Measurements from ENCODE around the gene CXCL12.
A peak's percentile ranks its signal among the peaks of the same experiment; 100 is the strongest.

Gene CXCL12

GRCh38 chr10:44373341-44373995 is 11.4 kb downstream of the CXCL12 start:
- Histone ChIP-seq H3K36me3 (replicated peaks) (no peaks in the 10 kb centered on the region), H3K4me1 (peaks cover 5% of the 10 kb centered on the region; the same call in 1 of the 2 replicates), H3K9me3 (no peaks in the 10 kb centered on the region), H3K27me3 (ENCODE audit: low read depth) (no peaks in the 10 kb centered on the region), H3K4me3 (no peak overlapping the region)
- no peak for DNase-seq (ENCODE audit: low spot score in 2 of 2)
- in situ Hi-C loops (cut with MboI; ENCODE audit: low sequenced_read_pairs) = no loop called here

- no peak for DNase-seq (ENCODE audit: low spot score in 2 of 2)
- H3K9me3 ChIP-seq = no peaks in the 10 kb centered on the region
- in situ Hi-C loops (cut with MboI; ENCODE audit: low sequenced_read_pairs) = no loop called here
- H3K4me3 ChIP-seq = no peak overlapping the region
- no peaks in the 10 kb centered on the region for H3K27me3 ChIP-seq (ENCODE audit: low read depth)
- H3K36me3 ChIP-seq (replicated peaks) = no peaks in the 10 kb centered on the region
- H3K4me1 ChIP-seq = peaks cover 5% of the 10 kb centered on the region; the same call in 1 of the 2 replicates
Measured at GRCh38 chr10:44372181-44372580, 12.7 kb downstream of the CXCL12 start.

- peak in 1 of 2 experiments; percentile 39 for DNase-seq (ENCODE audit: low spot score in 2 of 2)
- in situ Hi-C loops (cut with MboI; ENCODE audit: low sequenced_read_pairs) = no loop called here
- H3K4me3 ChIP-seq = no peak overlapping the region
Measured at GRCh38 chr10:44370731-44371248, 14.1 kb downstream of the CXCL12 start.

GRCh38 chr10:44369854-44370253 is 15.0 kb downstream of the CXCL12 start:
- no peak for DNase-seq (ENCODE audit: low spot score in 2 of 2)
- in situ Hi-C loops (cut with MboI; ENCODE audit: low sequenced_read_pairs) = no loop called here

More at GRCh38 chr10:44370731-44371248, 14.1 kb downstream of the CXCL12 start:
- H3K4me1 ChIP-seq = peaks cover 5% of the 10 kb centered on the region; the same call in 1 of the 2 replicates
- no peaks in the 10 kb centered on the region for H3K9me3 ChIP-seq
- no peaks in the 10 kb centered on the region for H3K36me3 ChIP-seq (replicated peaks)
- H3K27me3 ChIP-seq (ENCODE audit: low read depth) = no peaks in the 10 kb centered on the region

DNA sequence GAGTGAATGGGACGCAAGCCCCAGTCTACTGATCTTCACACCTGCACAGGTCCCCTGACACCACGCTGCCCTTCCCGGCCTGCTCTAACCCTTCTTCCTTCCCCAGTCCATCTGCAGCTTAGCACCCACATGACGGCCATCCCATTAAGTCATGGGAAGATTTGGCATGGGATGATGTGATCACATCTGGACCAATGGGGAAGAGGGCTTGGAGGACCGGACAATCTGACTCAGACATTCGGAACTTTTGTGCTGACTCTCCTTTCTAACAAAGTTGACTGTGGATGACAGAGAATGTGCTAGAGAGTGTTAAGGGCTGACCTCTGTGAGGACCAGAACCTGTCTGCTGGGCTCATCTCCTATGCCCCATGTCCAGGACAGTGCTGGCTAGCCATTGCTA is 15.6 kb downstream of the CXCL12 start:
- in situ Hi-C loops (cut with MboI; ENCODE audit: low sequenced_read_pairs) = no loop called here
- no peaks in the 10 kb centered on the region for H3K36me3 ChIP-seq (replicated peaks)
- no peak overlapping the region for H3K4me3 ChIP-seq
- H3K9me3 ChIP-seq = no peaks in the 10 kb centered on the region
- DNase-seq (ENCODE audit: low spot score in 2 of 2) = no peak
- H3K27me3 ChIP-seq (ENCODE audit: low read depth) = no peaks in the 10 kb centered on the region
- H3K4me1 ChIP-seq = peaks cover 5% of the 10 kb centered on the region; the same call in 1 of the 2 replicates

More at GRCh38 chr10:44369854-44370253, 15.0 kb downstream of the CXCL12 start:
- H3K9me3 ChIP-seq = no peaks in the 10 kb centered on the region
- no peaks in the 10 kb centered on the region for H3K27me3 ChIP-seq (ENCODE audit: low read depth)
- H3K4me3 ChIP-seq = no peak overlapping the region
- peaks cover 5% of the 10 kb centered on the region; the same call in 1 of the 2 replicates for H3K4me1 ChIP-seq
- H3K36me3 ChIP-seq (replicated peaks) = no peaks in the 10 kb centered on the region

DNA sequence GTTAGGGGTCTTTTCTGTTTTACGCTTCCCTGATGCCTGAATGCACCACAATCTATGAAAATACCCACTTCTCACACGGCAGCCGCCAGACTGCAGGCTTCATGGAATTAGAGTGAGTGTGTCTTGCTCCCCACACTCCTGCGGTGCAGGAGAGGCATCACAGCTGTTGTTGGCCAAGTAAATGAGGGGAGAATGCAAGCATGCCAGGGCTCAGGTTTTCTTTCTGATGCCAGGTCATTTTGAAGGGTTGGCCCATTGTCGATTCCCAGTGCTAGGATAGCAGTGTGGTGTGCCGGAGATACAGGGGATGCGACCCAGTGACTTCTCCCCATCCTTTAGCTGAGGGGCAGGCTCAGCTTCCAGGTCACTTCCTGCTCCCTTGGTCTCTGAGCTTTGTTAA is 16.3 kb downstream of the CXCL12 start:
- Histone ChIP-seq H3K4me3 (no peak overlapping the region), H3K36me3 (replicated peaks) (no peaks in the 10 kb centered on the region), H3K27me3 (ENCODE audit: low read depth) (no peaks in the 10 kb centered on the region), H3K9me3 (no peaks in the 10 kb centered on the region), H3K4me1 (peaks cover 5% of the 10 kb centered on the region; the same call in 1 of the 2 replicates)
- in situ Hi-C loops (cut with MboI; ENCODE audit: low sequenced_read_pairs) = no loop called here
- DNase-seq (ENCODE audit: low spot score in 2 of 2) = no peak

GRCh38 chr10:44366941-44367630 is 17.8 kb downstream of the CXCL12 start:
- Histone ChIP-seq H3K36me3 (replicated peaks) (no peaks in the 10 kb centered on the region), H3K9me3 (no peaks in the 10 kb centered on the region), H3K4me3 (no peak overlapping the region), H3K27me3 (ENCODE audit: low read depth) (no peaks in the 10 kb centered on the region), H3K4me1 (peaks cover 5% of the 10 kb centered on the region; the same call in 1 of the 2 replicates)
- in situ Hi-C loops (cut with MboI; ENCODE audit: low sequenced_read_pairs) = no loop called here
- DNase-seq (ENCODE audit: low spot score in 2 of 2) = no peak

DNA sequence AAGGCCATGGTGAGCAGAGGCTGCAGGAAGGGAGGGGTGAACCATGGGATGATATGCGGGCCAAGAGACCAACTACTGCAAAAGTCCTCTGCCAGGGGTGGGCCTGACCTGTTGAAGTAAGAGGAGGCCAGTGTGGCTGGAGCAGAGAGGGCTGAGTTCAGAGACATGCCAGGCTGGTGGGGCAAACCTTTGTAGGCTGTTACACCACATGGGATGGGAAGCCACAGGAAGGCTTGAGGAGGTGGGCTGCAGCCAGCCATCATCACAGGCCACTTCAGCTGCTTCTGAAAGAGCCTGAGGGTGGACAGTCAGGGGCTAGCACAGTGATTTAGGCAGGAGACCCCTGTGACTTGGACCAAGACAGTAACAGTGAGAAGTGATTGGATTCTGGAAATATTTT is 20.3 kb downstream of the CXCL12 start:
- no peak for DNase-seq (ENCODE audit: low spot score in 2 of 2)
- Histone ChIP-seq H3K4me3 (no peak overlapping the region), H3K4me1 (no peaks in the 10 kb centered on the region), H3K27me3 (ENCODE audit: low read depth) (no peaks in the 10 kb centered on the region), H3K9me3 (no peaks in the 10 kb centered on the region), H3K36me3 (replicated peaks) (no peaks in the 10 kb centered on the region)
- in situ Hi-C loops (cut with MboI; ENCODE audit: low sequenced_read_pairs) = no loop called here

GRCh38 chr10:44363716-44364115 is 21.2 kb downstream of the CXCL12 start:
- Histone ChIP-seq H3K4me3 (no peak overlapping the region), H3K9me3 (no peaks in the 10 kb centered on the region), H3K27me3 (ENCODE audit: low read depth) (no peaks in the 10 kb centered on the region), H3K36me3 (replicated peaks) (no peaks in the 10 kb centered on the region), H3K4me1 (no peaks in the 10 kb centered on the region)
- DNase-seq (ENCODE audit: low spot score in 2 of 2) = no peak
- in situ Hi-C loops (cut with MboI; ENCODE audit: low sequenced_read_pairs) = no loop called here

DNA sequence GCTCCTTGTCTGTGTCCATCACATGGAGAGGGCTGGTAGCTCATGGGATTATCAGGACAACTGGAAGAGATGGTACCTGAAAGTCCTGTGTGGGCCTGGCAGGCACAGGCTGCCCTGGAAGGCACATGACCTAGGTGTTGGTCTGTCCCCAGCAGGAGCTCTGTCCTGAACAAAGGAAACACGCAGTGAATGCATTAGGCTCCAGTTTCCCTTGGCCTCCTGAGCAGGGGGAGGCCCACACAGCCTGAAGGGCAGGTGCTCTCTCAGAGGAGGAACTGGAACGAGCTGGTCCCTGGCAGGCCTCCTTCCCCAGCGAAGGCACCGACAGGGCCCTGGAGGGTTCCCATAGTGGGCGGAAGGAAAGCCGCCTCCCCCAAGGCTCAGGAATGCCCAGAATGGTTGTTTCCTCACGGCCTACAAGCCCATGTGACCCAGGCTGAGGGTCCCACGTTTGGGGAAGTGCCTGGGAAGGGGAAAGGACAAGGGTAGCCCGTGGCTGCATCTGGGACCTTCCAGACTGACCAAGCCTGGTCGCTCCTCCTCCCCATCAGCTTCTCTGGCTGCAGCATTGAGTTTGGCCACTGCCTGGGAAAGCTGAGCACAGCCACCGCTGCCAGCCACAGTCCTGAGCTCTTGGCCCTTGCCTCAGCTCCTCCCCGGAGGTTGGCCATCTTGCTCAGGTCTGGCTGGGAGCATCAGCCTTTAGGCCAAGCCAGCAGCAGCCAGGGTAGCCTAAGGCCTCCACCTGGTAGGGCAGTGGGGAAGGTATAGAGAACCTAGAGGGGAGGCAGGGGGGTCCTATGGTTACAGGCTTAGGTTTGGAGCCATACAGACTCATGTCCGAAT is 21.8 kb downstream of the CXCL12 start:
- H3K27me3 ChIP-seq (ENCODE audit: low read depth) = no peaks in the 10 kb centered on the region
- no peaks in the 10 kb centered on the region for H3K36me3 ChIP-seq (replicated peaks)
- no peak for DNase-seq (ENCODE audit: low spot score in 2 of 2)
- in situ Hi-C loops (cut with MboI; ENCODE audit: low sequenced_read_pairs) = no loop called here
- H3K9me3 ChIP-seq = no peaks in the 10 kb centered on the region
- no peak overlapping the region for H3K4me3 ChIP-seq
- H3K4me1 ChIP-seq = no peaks in the 10 kb centered on the region

GRCh38 chr10:44361109-44361508 is 23.8 kb downstream of the CXCL12 start:
- Histone ChIP-seq H3K4me1 (no peaks in the 10 kb centered on the region), H3K27me3 (ENCODE audit: low read depth) (no peaks in the 10 kb centered on the region), H3K36me3 (replicated peaks) (no peaks in the 10 kb centered on the region), H3K4me3 (no peak overlapping the region), H3K9me3 (no peaks in the 10 kb centered on the region)
- DNase-seq (ENCODE audit: low spot score in 2 of 2) = no peak
- in situ Hi-C loops (cut with MboI; ENCODE audit: low sequenced_read_pairs) = no loop called here

DNA sequence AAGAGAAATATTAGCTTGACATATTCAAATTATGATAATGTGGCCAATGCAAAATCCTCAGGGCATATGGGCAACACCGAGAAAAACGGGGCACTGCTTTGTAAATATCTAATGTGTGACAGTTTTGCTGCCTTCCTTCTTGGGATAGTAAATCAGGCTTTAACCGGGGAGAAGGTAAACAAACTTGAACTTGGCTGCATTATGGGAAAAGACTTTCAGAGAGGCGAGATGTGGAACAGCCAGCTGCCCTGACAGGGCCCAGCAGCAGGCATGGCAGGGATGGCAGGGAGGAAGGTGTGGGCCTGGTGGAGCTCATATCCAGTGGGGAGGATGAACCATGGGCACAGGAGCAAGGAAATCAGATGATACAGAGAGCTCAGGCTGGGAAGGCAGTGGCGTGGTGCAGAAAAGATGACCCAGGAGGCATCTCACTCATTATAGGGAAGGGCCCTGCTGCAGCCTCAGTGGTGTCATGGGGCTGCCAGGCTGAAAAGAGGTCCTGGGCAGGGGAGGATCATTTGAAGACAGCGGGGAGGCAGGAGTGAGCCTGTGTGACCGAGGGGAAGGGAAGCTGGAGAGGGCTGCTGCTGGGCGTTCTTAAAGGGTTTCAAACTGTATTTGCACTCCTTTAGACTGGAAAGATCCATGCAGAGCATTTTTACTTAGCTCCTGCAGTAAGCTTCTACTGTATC is 26.7 kb downstream of the CXCL12 start:
- H3K9me3 ChIP-seq = no peaks in the 10 kb centered on the region
- H3K27me3 ChIP-seq (ENCODE audit: low read depth) = no peaks in the 10 kb centered on the region
- no peaks in the 10 kb centered on the region for H3K36me3 ChIP-seq (replicated peaks)
- DNase-seq (ENCODE audit: low spot score in 2 of 2) = no peak
- H3K4me1 ChIP-seq = no peaks in the 10 kb centered on the region
- in situ Hi-C loops (cut with MboI; ENCODE audit: low sequenced_read_pairs) = no loop called here
- H3K4me3 ChIP-seq = no peak overlapping the region

GRCh38 chr10:44357023-44357540 is 27.8 kb downstream of the CXCL12 start:
- DNase-seq (ENCODE audit: low spot score in 2 of 2) = no peak
- in situ Hi-C loops (cut with MboI; ENCODE audit: low sequenced_read_pairs) = no loop called here
- Histone ChIP-seq H3K4me3 (no peak overlapping the region), H3K4me1 (no peaks in the 10 kb centered on the region), H3K36me3 (replicated peaks) (no peaks in the 10 kb centered on the region), H3K27me3 (ENCODE audit: low read depth) (no peaks in the 10 kb centered on the region), H3K9me3 (no peaks in the 10 kb centered on the region)

All from HAP-1 (cell line).